Right cardiac atrium (tissue), 5 donors: Measurements from ENCODE around the gene CYP26C1. TPM values are rescaled to one million over a fixed set of nuclear protein-coding genes. Genes with fewer than 3 reads are reported as not detected.

Source experiments
- ATAC-seq, 2 donors: fragments of 200-7000 bp; cut with Tn5 transposase; one replicate each; pipeline versions ENCODE4 v1.8.0 to v1.9.1; 2020; ENCODE audit warnings: moderate library complexity in 2 of 2, mild to moderate bottlenecking in 1 of 2
- DNase-seq, 3 donors: peaks; one replicate each; pipeline ENCODE4 v3.0.0-alpha.2; 2020
- H3K27ac ChIP-seq: one replicate; pipeline ENCODE4 v1.5.1; 2013; ENCODE audit warnings: mild to moderate bottlenecking, low read length, control low read depth, moderate library complexity
- H3K27me3 ChIP-seq: one replicate; pipeline ENCODE4 v1.6.1; 2013; ENCODE audit not compliant: control insufficient read depth, insufficient read depth
- H3K4me1 ChIP-seq: one replicate; pipeline ENCODE4 v1.6.1; 2013; ENCODE audit warnings: low read length; ENCODE audit not compliant: control insufficient read depth, insufficient read depth
- H3K4me3 ChIP-seq: one replicate; pipeline ENCODE4 v1.5.1; 2013; ENCODE audit warnings: low read length, control low read depth
- H3K9me3 ChIP-seq: one replicate; pipeline ENCODE4 v1.6.1; 2013; ENCODE audit warnings: low read length; ENCODE audit not compliant: control insufficient read depth
- WGBS: extraction: QIAGEN DNeasy Blood & Tissue Kit; methylation state at CpG from one replicate; pipeline ENCODE4 v1.1.7; 2013; 5-methylcytosine and 5-hydroxymethylcytosine counted together
- intact Hi-C, 4 donors: fragments of 100-400 bp; cut with DNase I; formaldehyde crosslinking; loops; one replicate each; pipeline versions ENCODE4 v1.11.0 to v1.14.0; 2022 to 2023
- polyA plus RNA-seq: library from polyadenylated mRNA; stranded (reverse); fragments of 200-250 nt; gene quantifications from one replicate; pipeline ENCODE4 v1.2.3, GENCODE V29; 2013
- total RNA-seq, 4 donors: library from RNA; stranded (reverse); fragmentation: NEBNext Ultra II Directional; extraction: Animal tissue kit (Norgen Biotek cat#: 25700); gene quantifications; one replicate each; pipeline ENCODE4 v1.2.1, GENCODE V29; 2021
- donor health status: healthy with polysubstance abuse.
- donor health status: DM: no; HTN: yes; CAD: no.
- donor health status: DM: no; HTN: no; CAD: no.
- donor health status: DM: no; HTN: yes; CAD: no; lungs with severe emphysema.
- donor health status: DM: yes; HTN: yes; CAD: no.

CYP26C1 gene
- total and polyA plus RNA-seq, 5 donors, result 0.02 to 0.09 TPM; not detected in 3

GRCh38 chr10:93080350-93081046, 19.9 kb downstream of the CYP26C1 start:
- ATAC-seq (peak; percentile 66 to 75), DNase-seq (peak in 2 of 3 donors; percentile 57 to 77)
- H3K4me1 ChIP-seq, result no peaks in the 10 kb centered on the region
- no peaks in the 10 kb centered on the region for H3K9me3 ChIP-seq
- no peak overlapping the region for H3K4me3 ChIP-seq
- no peaks in the 10 kb centered on the region for H3K27me3 ChIP-seq
- WGBS, result 56% methylated on average over 22 of the region's 22 CpGs
- H3K27ac ChIP-seq, result no peak overlapping the region
- intact Hi-C loops, result loop anchor here (2.0 to 10.0 kb wide), 5 partner anchors 204 to 272 kb away; no protein-coding TSS in a partner anchor

- no peaks in the 10 kb centered on the region for H3K27me3 ChIP-seq
These were observed 20.7 kb downstream of the CYP26C1 start for GRCh38 chr10:93081318-93081717.

GRCh38 chr10:93081834-93082233, 21.2 kb downstream of the CYP26C1 start:
- no peaks in the 10 kb centered on the region for H3K27me3 ChIP-seq
- H3K4me3 ChIP-seq, result no peak overlapping the region
- intact Hi-C loops, result loop anchor here (2.0 to 10.0 kb wide), 5 partner anchors 203 to 270 kb away; no protein-coding TSS in a partner anchor
- WGBS, result 70% methylated on average over 10 of the region's 10 CpGs
- H3K27ac ChIP-seq, result no peak overlapping the region
- no peaks in the 10 kb centered on the region for H3K9me3 ChIP-seq
- DNase-seq (no peak), ATAC-seq (no peak)
- no peaks in the 10 kb centered on the region for H3K4me1 ChIP-seq

More at GRCh38 chr10:93081318-93081717, 20.7 kb downstream of the CYP26C1 start:
- Histone ChIP-seq H3K4me3 (no peak overlapping the region), H3K4me1 (no peaks in the 10 kb centered on the region), H3K9me3 (no peaks in the 10 kb centered on the region), H3K27ac (no peak overlapping the region)
- intact Hi-C loops, result loop anchor here (2.0 to 10.0 kb wide), 5 partner anchors 203 to 271 kb away; no protein-coding TSS in a partner anchor
- DNase-seq (no peak), ATAC-seq (peak in 1 of 2 donors; percentile 11)
- 61% methylated on average over 3 of the region's 3 CpGs for WGBS

- Histone ChIP-seq H3K4me1 (no peaks in the 10 kb centered on the region), H3K27me3 (no peaks in the 10 kb centered on the region), H3K4me3 (no peak overlapping the region), H3K27ac (no peak overlapping the region), H3K9me3 (no peaks in the 10 kb centered on the region)
- intact Hi-C loops, result loop anchor here (5.0 to 10.0 kb wide), 4 partner anchors 201 to 268 kb away; no protein-coding TSS in a partner anchor
- ATAC-seq (no peak), DNase-seq (no peak)
- 85% methylated on average over 7 of the region's 7 CpGs for WGBS
These were observed 23.3 kb downstream of the CYP26C1 start for GRCh38 chr10:93083743-93084539.

GRCh38 chr10:93085272-93085859, 24.8 kb downstream of the CYP26C1 start:
- 69% methylated on average over 4 of the region's 4 CpGs for WGBS
- no peak overlapping the region for H3K27ac ChIP-seq
- no peaks in the 10 kb centered on the region for H3K4me1 ChIP-seq
- no peak overlapping the region for H3K4me3 ChIP-seq
- no peaks in the 10 kb centered on the region for H3K9me3 ChIP-seq
- no peaks in the 10 kb centered on the region for H3K27me3 ChIP-seq
- no peak for DNase-seq
- intact Hi-C loops, result loop anchor here in 2 of 4 donors (10.0 kb wide), 2 partner anchors 199 to 259 kb away; no protein-coding TSS in a partner anchor
- ATAC-seq, result no peak

GRCh38 chr10:93086289-93086688, 25.7 kb downstream of the CYP26C1 start:
- DNase-seq (no peak), ATAC-seq (no peak)
- Histone ChIP-seq H3K4me3 (no peak overlapping the region), H3K9me3 (no peaks in the 10 kb centered on the region), H3K27ac (no peak overlapping the region), H3K4me1 (no peaks in the 10 kb centered on the region), H3K27me3 (no peaks in the 10 kb centered on the region)
- WGBS, result 94% methylated on average over 6 of the region's 6 CpGs
- intact Hi-C loops, result loop anchor here in 2 of 4 donors (10.0 kb wide), 2 partner anchors 199 to 259 kb away; no protein-coding TSS in a partner anchor

GRCh38 chr10:93087846-93088245, 27.2 kb downstream of the CYP26C1 start:
- Histone ChIP-seq H3K9me3 (no peaks in the 10 kb centered on the region), H3K4me1 (no peaks in the 10 kb centered on the region), H3K4me3 (no peak overlapping the region), H3K27ac (no peak overlapping the region), H3K27me3 (no peaks in the 10 kb centered on the region)
- WGBS, result 63% methylated on average over 3 of the region's 3 CpGs
- DNase-seq, result no peak
- intact Hi-C loops, result loop anchor here in 2 of 4 donors (10.0 kb wide), 2 partner anchors 197 to 257 kb away; no protein-coding TSS in a partner anchor
- ATAC-seq, result no peak

- H3K4me1 ChIP-seq, result no peaks in the 10 kb centered on the region
- H3K27me3 ChIP-seq, result no peaks in the 10 kb centered on the region
- DNase-seq (no peak), ATAC-seq (no peak)
- no peak overlapping the region for H3K27ac ChIP-seq
- WGBS, result 62% methylated on average over 4 of the region's 4 CpGs
- H3K4me3 ChIP-seq, result no peak overlapping the region
- no peaks in the 10 kb centered on the region for H3K9me3 ChIP-seq
- intact Hi-C loops, result loop anchor here in 2 of 4 donors (10.0 kb wide), 2 partner anchors 196 to 256 kb away; no protein-coding TSS in a partner anchor
These were observed 27.9 kb downstream of the CYP26C1 start for GRCh38 chr10:93088466-93088865.

GRCh38 chr10:93090619-93091018, 30.0 kb downstream of the CYP26C1 start:
- intact Hi-C loops, result no loop called here
- no peaks in the 10 kb centered on the region for H3K4me1 ChIP-seq
- no peak overlapping the region for H3K27ac ChIP-seq
- ATAC-seq (no peak), DNase-seq (no peak)
- no peaks in the 10 kb centered on the region for H3K9me3 ChIP-seq
- H3K4me3 ChIP-seq, result no peak overlapping the region
- WGBS, result 78% methylated on average over 2 of the region's 2 CpGs
- no peaks in the 10 kb centered on the region for H3K27me3 ChIP-seq

GRCh38 chr10:93091960-93092359, 31.4 kb downstream of the CYP26C1 start:
- Histone ChIP-seq H3K4me3 (no peak overlapping the region), H3K9me3 (no peaks in the 10 kb centered on the region), H3K27me3 (no peaks in the 10 kb centered on the region), H3K27ac (no peak overlapping the region), H3K4me1 (no peaks in the 10 kb centered on the region)
- intact Hi-C loops, result no loop called here
- ATAC-seq, result no peak
- DNase-seq, result no peak
- WGBS, result 97% methylated on average over 3 of the region's 3 CpGs
